Ovary (tissue), 9 donors: ENCODE data around the gene NPRL2. TPM values are rescaled to one million over a fixed set of nuclear protein-coding genes. Genes with fewer than 3 reads are reported as not detected.

Experiments
- DNase-seq, 5 donors: peaks; one replicate each; pipeline ENCODE4 v3.0.0-alpha.2; 2019 to 2020
- H3K27ac ChIP-seq, 2 donors: fragments of 200-600 bp; one replicate each; pipeline versions ENCODE4 v1.5.1 to v1.8.0; 2019 to 2022
- H3K27me3 ChIP-seq: fragments of 200-600 bp; one replicate; pipeline ENCODE4 v1.8.0; 2022
- H3K36me3 ChIP-seq: fragments of 200-600 bp; sonication (generic); one replicate; pipeline ENCODE4 v1.5.1; 2019
- H3K4me1 ChIP-seq: one replicate; pipeline ENCODE4 v1.8.1; 2013; ENCODE audit warnings: mild to moderate bottlenecking, moderate library complexity; ENCODE audit not compliant: insufficient read depth
- H3K4me3 ChIP-seq: fragments of 200-600 bp; sonication (generic); one replicate; pipeline ENCODE4 v1.5.1; 2017
- H3K9me3 ChIP-seq, 2 donors: fragments of 200-600 bp in 1 of 2; sonication (generic) in 1 of 2; one replicate each; pipeline versions ENCODE4 v1.5.1 to v1.8.1; 2013 to 2019; ENCODE audit warnings: mild to moderate bottlenecking in 1 of 2, moderate library complexity in 1 of 2
- CTCF ChIP-seq, 3 donors: fragments of 450-650 bp in 2 of 3; fragments of 200-600 bp in 1 of 3; IDR thresholded peaks; one replicate each; pipeline versions ENCODE4 v1.5.1 to v1.8.0; 2016 to 2022; ENCODE audit warnings: antibody characterized with exemption in 3 of 3, mild to moderate bottlenecking in 1 of 3
- EP300 ChIP-seq: sonication (generic); formaldehyde crosslinking; IDR thresholded peaks from one replicate; pipeline ENCODE4 v1.6.1; 2017; ENCODE audit warnings: antibody characterized with exemption
- POLR2A ChIP-seq: fragments of 450-650 bp; IDR thresholded peaks from one replicate; pipeline ENCODE4 v1.6.1; 2017; ENCODE audit warnings: antibody characterized with exemption, mild to moderate bottlenecking, moderate library complexity
- WGBS, 3 donors: extraction: QIAGEN DNeasy Blood & Tissue Kit in 1 of 3; methylation state at CpG; one replicate each; pipeline versions ENCODE4 v1.1.5 to v1.1.7; 2013 to 2017; 5-methylcytosine and 5-hydroxymethylcytosine counted together
- intact Hi-C, 4 donors: fragments of 100-400 bp; cut with DNase I; formaldehyde crosslinking; loops; one replicate each; pipeline versions ENCODE4 v1.11.0 to v1.15.1; 2022 to 2023
- polyA plus RNA-seq, 2 donors: library from polyadenylated mRNA; stranded (reverse); fragments of 200-250 nt in 1 of 2; fragments of 350-450 nt in 1 of 2; fragmentation: Illumina TruSeq in 1 of 2; extraction: RNeasy Lipid Tissue Mini Kit (QIAGEN cat#74804) in 1 of 2; gene quantifications; one replicate each; pipeline ENCODE4 v1.2.3, GENCODE V29; 2013 to 2014
- total RNA-seq, 7 donors: library from RNA; depleted of rRNA in 2 of 7; stranded (reverse); fragments of >200 nt in 2 of 7; fragmentation: NEBNext Ultra II Directional in 3 of 7; extraction: Animal tissue kit (Norgen Biotek cat#: 25700) in 3 of 7; gene quantifications; one replicate each; pipeline versions ENCODE4 v1.1.0 to v1.2.4, GENCODE V29; 2016 to 2023
- donor health status: DM: no; HTN: no; CAD: no; lungs with moderate emphysema.
- donor health status: DM: no; HTN: no; CAD: no.
- donor health status: Bipolar disorder and iron deficiency.
- donor health status: DM: yes; HTN: yes; CAD: no.
- donor health status: DM: no; HTN: no; CAD: no.
- donor health status: DM: yes; HTN: yes; CAD: no.

The NPRL2 gene
- total and polyA plus RNA-seq, 9 donors: 19.4 to 26.3 (median 21.9) TPM

GRCh38 chr3:50381383-50381782, 30.8 kb upstream of the NPRL2 start:
- Histone ChIP-seq H3K4me3 (no peak overlapping the region), H3K27ac (no peak overlapping the region), H3K4me1 (peaks cover 6% of the 10 kb centered on the region), H3K27me3 (no peaks in the 10 kb centered on the region), H3K36me3 (no peaks in the 10 kb centered on the region), H3K9me3 (no peaks in the 10 kb centered on the region)
- no peak for DNase-seq
- intact Hi-C loops: no loop called here
- TF ChIP-seq POLR2A: no peak
- TF ChIP-seq CTCF (IDR thresholded peaks at IDR 0.05): no peak
- no peak for TF ChIP-seq EP300
- WGBS, 3 donors: 87 to 95% (median 93%) methylated on average over 4 of the region's 4 CpGs

- DNase-seq: no peak
- no peak overlapping the region for H3K4me3 ChIP-seq
- no peaks in the 10 kb centered on the region for H3K9me3 ChIP-seq
- H3K27ac ChIP-seq: no peak overlapping the region
- TF ChIP-seq POLR2A (no peak), EP300 (no peak)
- intact Hi-C loops: no loop called here
- 92 to 93% (median 92%) methylated on average over 17 of the region's 17 CpGs for WGBS, 3 donors
- H3K27me3 ChIP-seq: no peaks in the 10 kb centered on the region
- no peaks in the 10 kb centered on the region for H3K36me3 ChIP-seq
- peaks cover 6% of the 10 kb centered on the region for H3K4me1 ChIP-seq
These were observed 30.0 kb upstream of the NPRL2 start for GRCh38 chr3:50380405-50381085.

- TF ChIP-seq EP300 (no peak), POLR2A (no peak), CTCF (IDR thresholded peaks at IDR 0.05) (no peak)
- H3K4me1 ChIP-seq: peaks cover 6% of the 10 kb centered on the region
- H3K27me3 ChIP-seq: no peaks in the 10 kb centered on the region
- 86 to 87% (median 86%) methylated on average over 14 to 17 of the region's 17 CpGs for WGBS, 3 donors
- no peak overlapping the region for H3K4me3 ChIP-seq
- intact Hi-C loops: loop anchor here in 2 of 4 donors (10.0 kb wide), 2 partner anchors 156 to 166 kb away; no protein-coding TSS in a partner anchor
- DNase-seq: no peak
- no peak overlapping the region for H3K27ac ChIP-seq
- H3K36me3 ChIP-seq: no peaks in the 10 kb centered on the region
- H3K9me3 ChIP-seq: no peaks in the 10 kb centered on the region
These were observed 28.2 kb upstream of the NPRL2 start for GRCh38 chr3:50378757-50379156.

GRCh38 chr3:50378024-50378423, 27.4 kb upstream of the NPRL2 start:
- WGBS, 3 donors: 78 to 88% (median 83%) methylated on average over 6 of the region's 6 CpGs
- Histone ChIP-seq H3K36me3 (no peaks in the 10 kb centered on the region), H3K4me1 (peaks cover 5% of the 10 kb centered on the region), H3K4me3 (no peak overlapping the region), H3K27me3 (no peaks in the 10 kb centered on the region), H3K27ac (no peak overlapping the region), H3K9me3 (no peaks in the 10 kb centered on the region)
- TF ChIP-seq POLR2A (no peak), EP300 (no peak), CTCF (IDR thresholded peaks at IDR 0.05) (no peak)
- intact Hi-C loops: loop anchor here in 2 of 4 donors (10.0 kb wide), 2 partner anchors 157 to 167 kb away; no protein-coding TSS in a partner anchor
- no peak for DNase-seq

- Histone ChIP-seq H3K27me3 (no peaks in the 10 kb centered on the region), H3K4me1 (no peaks in the 10 kb centered on the region), H3K9me3 (no peaks in the 10 kb centered on the region), H3K4me3 (no peak overlapping the region), H3K36me3 (no peaks in the 10 kb centered on the region), H3K27ac (no peak overlapping the region)
- 74 to 76% (median 75%) methylated on average over 7 of the region's 7 CpGs for WGBS, 3 donors
- TF ChIP-seq CTCF (IDR thresholded peaks at IDR 0.05) (no peak), POLR2A (no peak), EP300 (no peak)
- intact Hi-C loops: loop anchor here in 2 of 4 donors (10.0 kb wide), 2 partner anchors 159 to 169 kb away; no protein-coding TSS in a partner anchor
- DNase-seq: no peak
These were observed 24.8 kb upstream of the NPRL2 start for GRCh38 chr3:50375258-50375931.
